Lower leg skin (tissue), 4 donors: ENCODE measurements around the gene PCDHB12. TPM values are rescaled to one million over a fixed set of nuclear protein-coding genes. Genes with fewer than 3 reads are reported as not detected.

Experiments
- DNase-seq, 2 donors: peaks; one replicate each; pipeline ENCODE4 v3.0.0-alpha.2; 2019; ENCODE audit warnings: low spot score in 2 of 2
- H3K4me3 ChIP-seq: fragments of 200-600 bp; sonication (generic); 2 replicates; pipeline ENCODE4 v1.5.1; 2017; ENCODE audit warnings: mild to moderate bottlenecking, low read depth; ENCODE audit not compliant: poor library complexity, severe bottlenecking
- CTCF ChIP-seq, 3 donors: fragments of 450-650 bp; IDR thresholded peaks; one replicate each; pipeline ENCODE4 v1.5.1; 2016; ENCODE audit warnings: antibody characterized with exemption in 3 of 3, mild to moderate bottlenecking in 3 of 3, moderate library complexity in 2 of 3
- WGBS, 2 donors: methylation state at CpG; one replicate each; pipeline ENCODE4 v1.1.5; 2018; 5-methylcytosine and 5-hydroxymethylcytosine counted together
- intact Hi-C: fragments of 100-400 bp; cut with DNase I; formaldehyde crosslinking; loops from one replicate; pipeline ENCODE4 v1.15.0; 2023; ENCODE audit warnings: low total_unique reads
- total RNA-seq, 4 donors: library from RNA; depleted of rRNA; stranded (reverse); fragments of >200 nt; gene quantifications; one replicate each; pipeline ENCODE4 v1.1.0, GENCODE V29; 2016

Gene PCDHB12
- total RNA-seq, 4 donors from 2014 or later: 0.49 to 3.2 (median 2.3) TPM; not detected in 1

- no peak overlapping the region for H3K4me3 ChIP-seq
- intact Hi-C loops: no loop called here
- 67 to 72% methylated on average over 1 of the region's 1 CpG for WGBS, 2 donors
- no peak for DNase-seq
- no peak for TF ChIP-seq CTCF (IDR thresholded peaks at IDR 0.05)
These were observed 52.7 kb downstream of the PCDHB12 start for GRCh38 chr5:141261238-141261546.

Other genes starting within 250 kb of the PCDHB12 start
- gene PCDHAC2, start 242.2 kb upstream of the PCDHB12 start, total RNA-seq: under 1 TPM in 3 of 4 donors, not detected in 1; 0.21 to 0.29 (median 0.27) TPM
- gene PCDHB1, start 157.3 kb upstream of the PCDHB12 start, total RNA-seq: not detected
- gene PCDHB2, start 114.1 kb upstream of the PCDHB12 start, total RNA-seq: 1 to 10 TPM; 2.3 to 6.2 (median 3.2) TPM
- 1 to 10 TPM in 3 of 4 donors, under 1 TPM in 1; 0.84 to 1.6 (median 1.3) TPM for gene PCDHB3, start 108.2 kb upstream of the PCDHB12 start, total RNA-seq
- gene PCDHB4, start 86.9 kb upstream of the PCDHB12 start, total RNA-seq: 1 to 10 TPM; 1.1 to 2.8 (median 2.0) TPM
- gene PCDHB5, start 73.5 kb upstream of the PCDHB12 start, total RNA-seq: 1 to 10 TPM in 2 of 4 donors, under 1 TPM in 1, not detected in 1; 0.49 to 4.9 (median 1.4) TPM
- gene PCDHB6, start 58.7 kb upstream of the PCDHB12 start, total RNA-seq: 1 to 10 TPM in 2 of 4 donors, under 1 TPM in 1, not detected in 1; 0.93 to 1.3 (median 1.3) TPM
- gene PCDHB7, start 36.1 kb upstream of the PCDHB12 start, total RNA-seq: 1 to 10 TPM in 1 of 4 donors, under 1 TPM in 3; 0.49 to 1.1 (median 0.58) TPM
- 1 to 10 TPM in 2 of 4 donors, under 1 TPM in 2; 0.10 to 1.2 (median 0.76) TPM for gene PCDHB8, start 30.9 kb upstream of the PCDHB12 start, total RNA-seq
- 1 to 10 TPM in 3 of 4 donors, under 1 TPM in 1; 0.55 to 3.2 (median 1.9) TPM for gene PCDHB16, start 26.3 kb upstream of the PCDHB12 start, total RNA-seq
- gene PCDHB9, start 21.6 kb upstream of the PCDHB12 start, total RNA-seq: 1 to 10 TPM in 2 of 4 donors, under 1 TPM in 2; 0.38 to 2.2 (median 1.2) TPM
- 1 to 10 TPM in 2 of 4 donors, under 1 TPM in 2; 0.19 to 1.5 (median 0.76) TPM for gene PCDHB10, start 16.4 kb upstream of the PCDHB12 start, total RNA-seq
- gene PCDHB11, start 9.1 kb upstream of the PCDHB12 start, total RNA-seq: 1 to 10 TPM in 3 of 4 donors, under 1 TPM in 1; 0.63 to 1.7 (median 1.4) TPM
- 1 to 10 TPM; 3.3 to 9.0 (median 5.0) TPM for gene PCDHB13, start 5.2 kb downstream of the PCDHB12 start, total RNA-seq
- 1 to 10 TPM; 5.4 to 7.5 (median 6.2) TPM for gene PCDHB14, start 14.6 kb downstream of the PCDHB12 start, total RNA-seq
- 1 to 10 TPM in 3 of 4 donors, under 1 TPM in 1; 0.46 to 2.0 (median 1.4) TPM for gene PCDHB15, start 36.7 kb downstream of the PCDHB12 start, total RNA-seq
- gene SLC25A2, start 95.3 kb downstream of the PCDHB12 start, total RNA-seq: 1 to 10 TPM in 1 of 4 donors, under 1 TPM in 2, not detected in 1; 0.66 to 5.0 (median 0.67) TPM
- 10 to 100 TPM; 46.9 to 76.0 (median 64.9) TPM for gene TAF7, start 112.1 kb downstream of the PCDHB12 start, total RNA-seq
- under 1 TPM in 3 of 4 donors, not detected in 1; 0.52 to 0.54 (median 0.53) TPM for gene PCDHGA1, start 121.8 kb downstream of the PCDHB12 start, total RNA-seq
- gene PCDHGA2, start 130.0 kb downstream of the PCDHB12 start, total RNA-seq: 1 to 10 TPM; 1.4 to 5.3 (median 1.9) TPM
- gene PCDHGA3, start 135.1 kb downstream of the PCDHB12 start, total RNA-seq: 1 to 10 TPM; 1.0 to 3.5 (median 2.9) TPM
- 1 to 10 TPM in 3 of 4 donors, under 1 TPM in 1; 0.30 to 1.3 (median 1.1) TPM for gene PCDHGB1, start 141.4 kb downstream of the PCDHB12 start, total RNA-seq
- 1 to 10 TPM in 3 of 4 donors, under 1 TPM in 1; 0.25 to 4.3 (median 2.4) TPM for gene PCDHGA4, start 146.3 kb downstream of the PCDHB12 start, total RNA-seq
- gene PCDHGB2, start 151.3 kb downstream of the PCDHB12 start, total RNA-seq: 1 to 10 TPM; 2.1 to 4.0 (median 2.6) TPM
- 1 to 10 TPM in 3 of 4 donors, under 1 TPM in 1; 0.51 to 3.4 (median 1.6) TPM for gene PCDHGA5, start 155.4 kb downstream of the PCDHB12 start, total RNA-seq
- gene PCDHGB3, start 161.5 kb downstream of the PCDHB12 start, total RNA-seq: 1 to 10 TPM; 3.0 to 7.9 (median 4.8) TPM
- gene PCDHGA6, start 165.2 kb downstream of the PCDHB12 start, total RNA-seq: 1 to 10 TPM; 2.5 to 3.7 (median 3.6) TPM
- gene PCDHGA7, start 174.0 kb downstream of the PCDHB12 start, total RNA-seq: 1 to 10 TPM; 2.2 to 2.5 (median 2.5) TPM
- 1 to 10 TPM; 5.2 to 8.9 (median 8.4) TPM for gene PCDHGB4, start 179.0 kb downstream of the PCDHB12 start, total RNA-seq
- 1 to 10 TPM in 3 of 4 donors, under 1 TPM in 1; 0.97 to 2.2 (median 1.6) TPM for gene PCDHGA8, start 183.9 kb downstream of the PCDHB12 start, total RNA-seq
- gene PCDHGB5, start 189.2 kb downstream of the PCDHB12 start, total RNA-seq: 10 to 100 TPM; 12.3 to 17.6 (median 14.6) TPM
- 1 to 10 TPM; 5.6 to 8.2 (median 6.3) TPM for gene PCDHGA9, start 194.1 kb downstream of the PCDHB12 start, total RNA-seq
- gene PCDHGB6, start 199.3 kb downstream of the PCDHB12 start, total RNA-seq: 1 to 10 TPM; 4.4 to 7.4 (median 6.6) TPM
- 10 to 100 TPM in 1 of 4 donors, 1 to 10 TPM in 3; 6.8 to 11.7 (median 8.3) TPM for gene PCDHGA10, start 204.3 kb downstream of the PCDHB12 start, total RNA-seq
- gene PCDHGB7, start 209.0 kb downstream of the PCDHB12 start, total RNA-seq: 10 to 100 TPM in 2 of 4 donors, 1 to 10 TPM in 2; 8.0 to 11.3 (median 10.1) TPM
- gene PCDHGA11, start 212.3 kb downstream of the PCDHB12 start, total RNA-seq: 1 to 10 TPM; 3.2 to 6.9 (median 3.7) TPM
- gene PCDHGA12, start 221.8 kb downstream of the PCDHB12 start, total RNA-seq: 1 to 10 TPM; 3.4 to 9.1 (median 6.3) TPM